Measurements from ENCODE around the gene PPP1R12A. TPM values are rescaled to one million over a fixed set of nuclear protein-coding genes. Genes with fewer than 3 reads are reported as not detected.

PPP1R12A gene
- total RNA-seq, 2 experiments from 2014 or later, result 72.2 to 134 TPM

- Mint-ChIP-seq H3K4me3 (no peak overlapping the region), H3K4me1 (peaks cover 2% of the 10 kb centered on the region), H3K9me3 (ENCODE audit: low read depth) (no peaks in the 10 kb centered on the region), H3K27ac (peak overlapping the region; percentile 11), H3K27me3 (no peaks in the 10 kb centered on the region), H3K36me3 (ENCODE audit: low read depth) (peaks cover 18% of the 10 kb centered on the region)
- DNase-seq (no peak), ATAC-seq (peak; percentile 36)
- POLR2A ChIA-PET, result no interaction called here
- CTCF ChIA-PET, result no interaction called here
- intact Hi-C loops (cut with DNase I, micrococcal nuclease), result no loop called here
Observed at GRCh38 chr12:79782172-79782900, 152.6 kb downstream of the PPP1R12A start.

DNA sequence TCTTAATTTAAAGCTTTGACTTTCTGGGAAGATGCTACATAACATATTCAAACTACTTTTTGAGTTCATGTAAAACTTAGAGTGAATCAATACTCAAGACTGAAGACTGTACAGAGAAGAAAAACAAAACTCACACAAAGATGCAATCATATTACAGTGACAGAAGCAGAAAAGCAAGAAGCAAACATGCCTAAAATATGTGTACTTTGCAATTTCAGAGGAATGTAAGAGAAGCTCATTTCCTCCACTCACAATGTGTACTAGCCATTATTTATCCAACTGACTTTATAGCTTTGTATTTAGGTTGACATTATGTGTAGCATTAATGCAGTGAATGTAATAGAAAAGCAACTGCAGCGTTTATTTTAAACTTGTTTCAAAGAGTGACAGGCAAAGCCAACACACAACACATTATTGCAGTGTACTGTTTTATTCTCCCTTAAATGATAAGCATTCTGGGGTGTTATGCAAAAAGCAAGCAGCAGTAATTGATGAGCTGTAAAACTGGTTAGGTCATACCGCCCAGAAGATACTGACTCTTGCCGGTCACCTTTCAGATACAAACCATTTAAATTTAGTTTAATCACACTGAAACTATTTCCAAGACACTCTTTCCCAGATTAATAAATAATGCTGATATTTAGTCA is 156.0 kb downstream of the PPP1R12A start:
- Mint-ChIP-seq H3K4me1 (peaks cover 2% of the 10 kb centered on the region), H3K36me3 (ENCODE audit: low read depth) (peaks cover 18% of the 10 kb centered on the region), H3K27ac (no peak overlapping the region), H3K9me3 (ENCODE audit: low read depth) (no peaks in the 10 kb centered on the region), H3K27me3 (no peaks in the 10 kb centered on the region), H3K4me3 (no peak overlapping the region)
- intact Hi-C loops (cut with DNase I, micrococcal nuclease), result no loop called here
- ChIA-PET CTCF (interaction anchor here (0.7 to 1.3 kb wide), 4 partner anchors 11 to 170 kb away, joined by 3 read pairs; no protein-coding TSS in a partner anchor), POLR2A (no interaction called here)
- DNase-seq (no peak), ATAC-seq (no peak)

- Mint-ChIP-seq H3K4me3 (no peak overlapping the region), H3K4me1 (no peaks in the 10 kb centered on the region), H3K27me3 (no peaks in the 10 kb centered on the region), H3K27ac (no peak overlapping the region), H3K36me3 (ENCODE audit: low read depth) (peaks cover 18% of the 10 kb centered on the region), H3K9me3 (ENCODE audit: low read depth) (no peaks in the 10 kb centered on the region)
- POLR2A ChIA-PET, result no interaction called here
- DNase-seq, result no peak
- ATAC-seq, result no peak
- CTCF ChIA-PET, result no interaction called here
- intact Hi-C loops (cut with DNase I, micrococcal nuclease), result no loop called here
Observed at GRCh38 chr12:79776111-79776510, 158.8 kb downstream of the PPP1R12A start.

DNA sequence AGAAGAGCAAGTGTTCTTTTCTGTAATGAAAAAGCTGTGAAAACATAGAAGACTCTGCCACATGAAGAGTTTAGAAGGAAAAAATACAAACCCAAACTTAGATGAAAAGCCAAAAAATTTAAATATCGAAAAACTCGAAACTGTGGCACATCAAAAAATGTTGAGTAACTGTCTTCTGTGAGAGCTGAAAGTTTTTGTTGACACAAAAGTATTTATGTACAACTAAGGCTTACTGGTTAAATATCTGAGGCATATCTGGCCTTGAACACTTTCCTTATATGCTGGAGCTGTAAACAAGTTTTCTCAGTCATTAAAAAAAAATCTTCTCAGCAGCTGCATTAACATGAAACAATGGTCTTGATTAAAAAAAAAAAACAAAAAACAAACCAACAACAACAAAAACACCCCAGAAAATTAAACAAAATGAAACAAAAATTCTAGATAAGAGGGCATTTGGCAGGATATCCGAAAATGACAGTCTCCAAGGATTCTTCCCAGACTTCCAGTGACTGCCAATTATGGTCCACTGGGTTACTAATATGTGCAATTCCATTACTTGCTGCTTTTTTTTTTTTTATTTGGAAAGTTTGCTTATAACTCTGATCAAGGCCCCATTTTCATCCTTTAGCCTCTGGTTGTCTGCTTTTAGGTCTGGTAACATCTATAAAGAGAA is 159.4 kb downstream of the PPP1R12A start:
- ATAC-seq, result no peak
- Mint-ChIP-seq H3K4me3 (no peak overlapping the region), H3K27me3 (no peaks in the 10 kb centered on the region), H3K27ac (no peak overlapping the region), H3K4me1 (no peaks in the 10 kb centered on the region), H3K9me3 (ENCODE audit: low read depth) (no peaks in the 10 kb centered on the region), H3K36me3 (ENCODE audit: low read depth) (peaks cover 16% of the 10 kb centered on the region)
- intact Hi-C loops (cut with DNase I, micrococcal nuclease), result no loop called here
- no peak for DNase-seq
- POLR2A ChIA-PET, result no interaction called here
- CTCF ChIA-PET, result no interaction called here

- CTCF ChIA-PET, result interaction anchor here (0.6 kb wide), 1 partner anchor 1765 kb away, joined by 3 read pairs; no protein-coding TSS in a partner anchor
Observed at GRCh38 chr12:79773896-79774295, 161.0 kb downstream of the PPP1R12A start.

GRCh38 chr12:79769860-79770485 is 164.9 kb downstream of the PPP1R12A start:
- H3K27ac Mint-ChIP-seq, result no peak overlapping the region
- intact Hi-C loops (cut with DNase I, micrococcal nuclease), result no loop called here
- no peaks in the 10 kb centered on the region for H3K27me3 Mint-ChIP-seq
- H3K4me3 Mint-ChIP-seq, result no peak overlapping the region
- peaks cover 1% of the 10 kb centered on the region for H3K9me3 Mint-ChIP-seq (ENCODE audit: low read depth)
- ATAC-seq, result no peak
- no peaks in the 10 kb centered on the region for H3K4me1 Mint-ChIP-seq
- DNase-seq, result no peak
- ChIA-PET CTCF (interaction anchor here (0.9 kb wide), 1 partner anchor 100 kb away, joined by 3 read pairs; no protein-coding TSS in a partner anchor), POLR2A (no interaction called here)
- peaks cover 6% of the 10 kb centered on the region for H3K36me3 Mint-ChIP-seq (ENCODE audit: low read depth)

More at GRCh38 chr12:79773896-79774295, 161.0 kb downstream of the PPP1R12A start:
- Mint-ChIP-seq H3K36me3 (ENCODE audit: low read depth) (peaks cover 16% of the 10 kb centered on the region), H3K27me3 (no peaks in the 10 kb centered on the region), H3K9me3 (ENCODE audit: low read depth) (no peaks in the 10 kb centered on the region), H3K27ac (no peak overlapping the region), H3K4me1 (no peaks in the 10 kb centered on the region), H3K4me3 (no peak overlapping the region)
- DNase-seq (no peak), ATAC-seq (no peak)
- intact Hi-C loops (cut with DNase I, micrococcal nuclease), result no loop called here
- POLR2A ChIA-PET, result no interaction called here

DNA sequence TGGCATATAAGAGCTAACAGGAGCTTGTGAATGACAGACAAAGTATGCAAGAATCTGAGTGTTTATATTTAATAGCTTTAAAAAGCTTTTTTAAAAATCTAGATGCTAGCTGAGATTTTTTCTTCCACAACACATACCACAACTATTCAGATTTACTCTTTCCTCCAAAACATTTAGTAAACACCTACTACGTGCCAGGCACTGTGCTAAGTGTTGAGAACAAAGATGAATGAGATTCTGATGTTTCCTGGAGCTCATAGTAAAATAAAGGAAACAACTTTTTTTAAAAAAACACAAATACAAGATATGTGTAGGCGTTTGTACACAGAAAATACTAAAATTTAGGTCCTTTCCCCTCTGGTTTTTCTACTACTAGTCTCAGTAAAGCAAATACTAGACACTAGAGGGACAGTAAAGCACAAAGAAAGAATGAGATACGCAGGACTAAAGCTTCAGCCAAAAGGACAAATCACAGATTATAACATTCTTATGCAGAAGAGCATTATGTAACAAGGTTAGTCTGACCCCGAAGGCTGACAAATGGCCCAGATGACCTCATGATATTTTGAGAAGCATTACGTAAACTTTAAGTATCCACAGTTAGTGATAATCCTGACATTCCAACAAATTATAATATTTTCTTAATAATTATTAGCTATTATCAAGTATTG is 165.6 kb downstream of the PPP1R12A start:
- Mint-ChIP-seq H3K4me3 (no peak overlapping the region), H3K27me3 (no peaks in the 10 kb centered on the region), H3K4me1 (no peaks in the 10 kb centered on the region), H3K36me3 (ENCODE audit: low read depth) (peaks cover 4% of the 10 kb centered on the region), H3K9me3 (ENCODE audit: low read depth) (peaks cover 1% of the 10 kb centered on the region), H3K27ac (no peak overlapping the region)
- DNase-seq (no peak), ATAC-seq (no peak)
- POLR2A ChIA-PET, result no interaction called here
- CTCF ChIA-PET, result interaction anchor here (0.9 kb wide), 1 partner anchor 101 kb away, joined by 3 read pairs; no protein-coding TSS in a partner anchor
- intact Hi-C loops (cut with DNase I, micrococcal nuclease), result no loop called here

GRCh38 chr12:79766705-79767464 is 168.0 kb downstream of the PPP1R12A start:
- Mint-ChIP-seq H3K4me3 (no peak overlapping the region), H3K9me3 (ENCODE audit: low read depth) (peaks cover 1% of the 10 kb centered on the region), H3K27me3 (no peaks in the 10 kb centered on the region), H3K4me1 (no peaks in the 10 kb centered on the region), H3K27ac (no peak overlapping the region), H3K36me3 (ENCODE audit: low read depth) (no peaks in the 10 kb centered on the region)
- ChIA-PET CTCF (no interaction called here), POLR2A (no interaction called here)
- no peak for ATAC-seq
- DNase-seq, result no peak
- intact Hi-C loops (cut with DNase I, micrococcal nuclease), result no loop called here

GRCh38 chr12:79765157-79765556 is 169.7 kb downstream of the PPP1R12A start:
- POLR2A ChIA-PET, result no interaction called here
- Mint-ChIP-seq H3K36me3 (ENCODE audit: low read depth) (no peaks in the 10 kb centered on the region), H3K9me3 (ENCODE audit: low read depth) (peaks cover 1% of the 10 kb centered on the region), H3K27me3 (peaks cover under 1% of the 10 kb centered on the region), H3K27ac (no peak overlapping the region), H3K4me3 (no peak overlapping the region), H3K4me1 (no peaks in the 10 kb centered on the region)
- no peak for ATAC-seq
- CTCF ChIA-PET, result no interaction called here
- DNase-seq, result no peak
- intact Hi-C loops (cut with DNase I, micrococcal nuclease), result no loop called here

- CTCF ChIA-PET, result no interaction called here
- H3K9me3 Mint-ChIP-seq (ENCODE audit: low read depth), result peaks cover 1% of the 10 kb centered on the region
- no peaks in the 10 kb centered on the region for H3K36me3 Mint-ChIP-seq (ENCODE audit: low read depth)
- H3K27me3 Mint-ChIP-seq, result peaks cover 3% of the 10 kb centered on the region
- H3K27ac Mint-ChIP-seq, result no peak overlapping the region
- H3K4me3 Mint-ChIP-seq, result no peak overlapping the region
- ATAC-seq, result no peak
- intact Hi-C loops (cut with DNase I, micrococcal nuclease), result no loop called here
- H3K4me1 Mint-ChIP-seq, result no peaks in the 10 kb centered on the region
- DNase-seq, result no peak
- POLR2A ChIA-PET, result no interaction called here
Observed at GRCh38 chr12:79764641-79765040, 170.3 kb downstream of the PPP1R12A start.

Measured in activated CD4-positive, alpha-beta T cell treated with anti-CD3 and anti-CD28 coated beads for 36 hours (primary cell).